ENCODE data around the gene ZNF423. TPM values are rescaled to one million over a fixed set of nuclear protein-coding genes. Genes with fewer than 3 reads are reported as not detected.

Gene ZNF423
- total and polyA plus RNA-seq, 2 experiments from 2014 or later: 0.43 to 0.49 TPM

GRCh38 chr16:49717689-49718088 is 138.2 kb downstream of the ZNF423 start:
- Histone ChIP-seq H3K9me2 (ENCODE audit: insufficient read depth) (no peaks in the 10 kb centered on the region), H3K4me2 (ENCODE audit: unreplicated experiment) (no peak overlapping the region), H3K9me3 (ENCODE audit: low read depth) (no peaks in the 10 kb centered on the region), H3K27me3 (replicated peaks; ENCODE audit: insufficient read depth) (no peaks in the 10 kb centered on the region), H3K4me3 (no peak overlapping the region), H3F3A (ENCODE audit: insufficient read depth) (no peaks in the 10 kb centered on the region), H3K36me3 (ENCODE audit: low read depth) (no peaks in the 10 kb centered on the region), H3K4me1 (ENCODE audit: insufficient read depth) (no peaks in the 10 kb centered on the region), H3K79me2 (ENCODE audit: insufficient read depth) (no peaks in the 10 kb centered on the region), H3K9ac (no peak overlapping the region), H3K27ac (no peak overlapping the region), H4K20me1 (ENCODE audit: insufficient read depth) (no peaks in the 10 kb centered on the region), H2AFZ (no peak overlapping the region)
- DNase-seq: no peak
- in situ Hi-C loops (cut with MboI): no loop called here
- TF ChIP-seq EZH2 (IDR thresholded peaks at IDR 0.05; ENCODE audit: insufficient read depth, poor library complexity, severe bottlenecking) (no peak), EZH2phosphoT487 (IDR thresholded peaks at IDR 0.05; ENCODE audit: insufficient read depth, low read depth) (no peak)
- 36 to 39% methylated on average over 4 of the region's 4 CpGs for WGBS, 2 experiments (ENCODE audit: low coverage in 1 of 2, low lambda C conversion rate in 2 of 2, missing lambda C conversion rate in 2 of 2)

GRCh38 chr16:49716339-49716934 is 139.5 kb downstream of the ZNF423 start:
- Histone ChIP-seq H3K36me3 (ENCODE audit: low read depth) (no peaks in the 10 kb centered on the region), H3K4me3 (no peak overlapping the region), H3K9me3 (ENCODE audit: low read depth) (no peaks in the 10 kb centered on the region), H3K79me2 (ENCODE audit: insufficient read depth) (no peaks in the 10 kb centered on the region), H3K9ac (no peak overlapping the region), H3K27ac (no peak overlapping the region), H3K4me1 (ENCODE audit: insufficient read depth) (no peaks in the 10 kb centered on the region), H3K27me3 (replicated peaks; ENCODE audit: insufficient read depth) (no peaks in the 10 kb centered on the region), H3K9me2 (ENCODE audit: insufficient read depth) (no peaks in the 10 kb centered on the region), H3K4me2 (ENCODE audit: unreplicated experiment) (no peak overlapping the region), H3F3A (ENCODE audit: insufficient read depth) (no peaks in the 10 kb centered on the region), H4K20me1 (ENCODE audit: insufficient read depth) (no peaks in the 10 kb centered on the region), H2AFZ (no peak overlapping the region)
- no peak for TF ChIP-seq EZH2 (IDR thresholded peaks at IDR 0.05; ENCODE audit: insufficient read depth, poor library complexity, severe bottlenecking)
- TF ChIP-seq EZH2phosphoT487 (IDR thresholded peaks at IDR 0.05; ENCODE audit: insufficient read depth, low read depth): no peak
- WGBS, 2 experiments (ENCODE audit: low coverage in 1 of 2, low lambda C conversion rate in 2 of 2, missing lambda C conversion rate in 2 of 2): 74 to 79% methylated on average over 12 of the region's 12 CpGs
- DNase-seq: no peak
- in situ Hi-C loops (cut with MboI): no loop called here

- no peak overlapping the region for H2AFZ ChIP-seq
- no peaks in the 10 kb centered on the region for H3K4me1 ChIP-seq (ENCODE audit: insufficient read depth)
- in situ Hi-C loops (cut with MboI): no loop called here
- no peaks in the 10 kb centered on the region for H3K9me2 ChIP-seq (ENCODE audit: insufficient read depth)
- WGBS, 2 experiments (ENCODE audit: low coverage in 1 of 2, low lambda C conversion rate in 2 of 2, missing lambda C conversion rate in 2 of 2): 72 to 73% methylated on average over 10 of the region's 10 CpGs
- no peaks in the 10 kb centered on the region for H3K9me3 ChIP-seq (ENCODE audit: low read depth)
- no peaks in the 10 kb centered on the region for H3K36me3 ChIP-seq (ENCODE audit: low read depth)
- no peaks in the 10 kb centered on the region for H3F3A ChIP-seq (ENCODE audit: insufficient read depth)
- H3K9ac ChIP-seq: no peak overlapping the region
- H3K4me3 ChIP-seq: no peak overlapping the region
- H3K79me2 ChIP-seq (ENCODE audit: insufficient read depth): no peaks in the 10 kb centered on the region
- TF ChIP-seq EZH2 (IDR thresholded peaks at IDR 0.05; ENCODE audit: insufficient read depth, poor library complexity, severe bottlenecking): no peak
- TF ChIP-seq EZH2phosphoT487 (IDR thresholded peaks at IDR 0.05; ENCODE audit: insufficient read depth, low read depth): no peak
- H3K27me3 ChIP-seq (replicated peaks; ENCODE audit: insufficient read depth): no peaks in the 10 kb centered on the region
- H3K4me2 ChIP-seq (ENCODE audit: unreplicated experiment): no peak overlapping the region
- DNase-seq: no peak
- H3K27ac ChIP-seq: no peak overlapping the region
- H4K20me1 ChIP-seq (ENCODE audit: insufficient read depth): no peaks in the 10 kb centered on the region
These were observed 142.1 kb downstream of the ZNF423 start for GRCh38 chr16:49713770-49714169.

- H3K4me2 ChIP-seq (ENCODE audit: unreplicated experiment): no peak overlapping the region
- no peak overlapping the region for H3K9ac ChIP-seq
- H3F3A ChIP-seq (ENCODE audit: insufficient read depth): no peaks in the 10 kb centered on the region
- H3K79me2 ChIP-seq (ENCODE audit: insufficient read depth): no peaks in the 10 kb centered on the region
- H3K4me1 ChIP-seq (ENCODE audit: insufficient read depth): no peaks in the 10 kb centered on the region
- no peaks in the 10 kb centered on the region for H3K9me3 ChIP-seq (ENCODE audit: low read depth)
- WGBS, 2 experiments (ENCODE audit: low coverage in 1 of 2, low lambda C conversion rate in 2 of 2, missing lambda C conversion rate in 2 of 2): 79 to 81% methylated on average over 16 of the region's 16 CpGs
- no peak for DNase-seq
- no peaks in the 10 kb centered on the region for H3K27me3 ChIP-seq (replicated peaks; ENCODE audit: insufficient read depth)
- in situ Hi-C loops (cut with MboI): no loop called here
- H3K9me2 ChIP-seq (ENCODE audit: insufficient read depth): no peaks in the 10 kb centered on the region
- H3K36me3 ChIP-seq (ENCODE audit: low read depth): no peaks in the 10 kb centered on the region
- TF ChIP-seq EZH2 (IDR thresholded peaks at IDR 0.05; ENCODE audit: insufficient read depth, poor library complexity, severe bottlenecking) (no peak), EZH2phosphoT487 (IDR thresholded peaks at IDR 0.05; ENCODE audit: insufficient read depth, low read depth) (no peak)
- H3K27ac ChIP-seq: no peak overlapping the region
- H4K20me1 ChIP-seq (ENCODE audit: insufficient read depth): no peaks in the 10 kb centered on the region
- H2AFZ ChIP-seq: no peak overlapping the region
- H3K4me3 ChIP-seq: no peak overlapping the region
These were observed 143.4 kb downstream of the ZNF423 start for GRCh38 chr16:49712542-49712941.

- Histone ChIP-seq H3K9me2 (ENCODE audit: insufficient read depth) (no peaks in the 10 kb centered on the region), H4K20me1 (ENCODE audit: insufficient read depth) (no peaks in the 10 kb centered on the region), H3K36me3 (ENCODE audit: low read depth) (no peaks in the 10 kb centered on the region), H2AFZ (no peak overlapping the region), H3K27ac (no peak overlapping the region), H3F3A (ENCODE audit: insufficient read depth) (no peaks in the 10 kb centered on the region), H3K79me2 (ENCODE audit: insufficient read depth) (no peaks in the 10 kb centered on the region), H3K4me3 (no peak overlapping the region), H3K9ac (no peak overlapping the region), H3K9me3 (ENCODE audit: low read depth) (no peaks in the 10 kb centered on the region), H3K4me1 (ENCODE audit: insufficient read depth) (no peaks in the 10 kb centered on the region), H3K27me3 (replicated peaks; ENCODE audit: insufficient read depth) (no peaks in the 10 kb centered on the region), H3K4me2 (ENCODE audit: unreplicated experiment) (no peak overlapping the region)
- DNase-seq: no peak
- WGBS, 2 experiments (ENCODE audit: low coverage in 1 of 2, low lambda C conversion rate in 2 of 2, missing lambda C conversion rate in 2 of 2): 87 to 88% methylated on average over 9 of the region's 9 CpGs
- in situ Hi-C loops (cut with MboI): no loop called here
- TF ChIP-seq EZH2phosphoT487 (IDR thresholded peaks at IDR 0.05; ENCODE audit: insufficient read depth, low read depth) (no peak), EZH2 (IDR thresholded peaks at IDR 0.05; ENCODE audit: insufficient read depth, poor library complexity, severe bottlenecking) (no peak)
These were observed 143.8 kb downstream of the ZNF423 start for GRCh38 chr16:49712106-49712505.

All from GM23248 (cell line).